HEK293 (cell line): ENCODE measurements around the gene TLE1.

ENCODE experiments used
- ATF2 ChIP-seq: fragments of 450-650 bp; formaldehyde crosslinking; IDR thresholded peaks from 2 replicates; pipeline ENCODE4 v1.5.1; 2016; ENCODE audit warnings: missing biosample characterization, missing genetic modification characterization, low read depth
- GLI4 ChIP-seq: fragments of 450-650 bp; formaldehyde crosslinking; IDR thresholded peaks from 2 replicates; pipeline ENCODE4 v1.5.1; 2016; ENCODE audit warnings: missing biosample characterization, missing genetic modification characterization
- PRDM10 ChIP-seq: fragments of 450-650 bp; formaldehyde crosslinking; IDR thresholded peaks from 2 replicates; pipeline ENCODE4 v1.5.1; 2016; ENCODE audit warnings: missing biosample characterization, missing genetic modification characterization
- ZNF184 ChIP-seq: fragments of 450-650 bp; IDR thresholded peaks from 2 replicates; pipeline ENCODE4 v1.5.1; 2018; ENCODE audit warnings: missing biosample characterization, mild to moderate bottlenecking, missing genetic modification characterization

DNA sequence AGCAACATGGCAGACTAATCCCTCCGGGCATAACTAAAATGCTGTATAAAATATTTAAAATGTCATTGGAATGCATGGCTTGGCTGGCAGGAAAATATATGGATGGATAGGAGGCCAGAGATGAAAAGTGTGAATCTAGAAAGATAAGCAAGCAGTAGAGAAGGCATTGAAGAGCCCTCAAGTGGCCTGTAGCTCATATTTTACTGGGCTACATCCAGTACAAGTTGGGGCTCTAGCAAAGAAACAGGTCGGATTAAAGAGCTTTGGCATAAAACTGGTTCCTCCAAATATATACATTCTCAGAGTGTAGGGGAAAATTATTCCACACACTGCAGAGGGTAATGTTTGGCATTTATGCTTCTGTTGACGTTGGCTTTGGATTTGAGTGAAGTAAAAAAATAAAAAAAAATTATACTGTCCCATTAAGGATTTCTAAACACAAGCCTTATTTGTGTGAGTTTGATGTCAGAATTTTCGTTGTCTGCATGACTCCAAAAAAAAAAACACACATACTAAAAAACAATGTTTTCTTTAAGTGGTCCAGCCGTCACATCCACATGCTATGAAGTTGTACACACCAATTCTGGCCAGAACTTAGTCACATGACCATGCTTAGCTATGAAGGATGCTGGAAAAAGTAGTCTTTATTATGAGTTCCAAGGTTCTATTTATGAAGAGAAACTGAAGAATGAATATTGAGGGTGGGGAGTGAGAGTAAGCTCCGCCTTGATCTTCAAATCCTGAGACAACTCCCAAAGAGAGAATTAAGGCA is 147.0 kb downstream of the TLE1 start:
- TF ChIP-seq PRDM10 (tag by site-specific recombination), result no peak
- no peak for TF ChIP-seq ZNF184 (tag by site-specific recombination)
- no peak for TF ChIP-seq ATF2 (tag by site-specific recombination)
- TF ChIP-seq GLI4, result no peak
